Measurements from ENCODE around the gene DISP2. TPM values are rescaled to one million over a fixed set of nuclear protein-coding genes. Genes with fewer than 3 reads are reported as not detected.
A peak's percentile ranks its signal among the peaks of the same experiment; 100 is the strongest.

Gene DISP2
- polyA plus RNA-seq, 5 donors, result 1.1 to 3.3 (median 1.4) TPM

GRCh38 chr15:40421246-40422157 lies 63.5 kb downstream of the DISP2 start:
- peak in 1 of 2 donors; percentile 67 for DNase-seq

- no peak for DNase-seq
Observed at GRCh38 chr15:40424483-40425115, 66.6 kb downstream of the DISP2 start.

GRCh38 chr15:40425681-40426080 lies 67.7 kb downstream of the DISP2 start:
- no peak for DNase-seq

- no peak for DNase-seq
Observed at GRCh38 chr15:40427188-40427587, 69.2 kb downstream of the DISP2 start.

GRCh38 chr15:40428185-40428584 lies 70.2 kb downstream of the DISP2 start:
- DNase-seq, result no peak

Other genes with a start within 250 kb of the DISP2 start
- 10 to 100 TPM; 43.9 to 55.6 (median 44.3) TPM for gene BMF, start 249.3 kb upstream of the DISP2 start, polyA plus RNA-seq (ENCODE audit: insufficient read depth in 1 of 5, insufficient read length in 5 of 5, low replicate concordance in 1 of 5)
- 10 to 100 TPM; 19.0 to 58.1 (median 38.9) TPM for gene BUB1B, start 197.2 kb upstream of the DISP2 start, polyA plus RNA-seq (ENCODE audit: insufficient read depth in 1 of 5, insufficient read length in 5 of 5, low replicate concordance in 1 of 5)
- gene PAK6, start 119.2 kb upstream of the DISP2 start, polyA plus RNA-seq (ENCODE audit: insufficient read depth in 1 of 5, insufficient read length in 5 of 5, low replicate concordance in 1 of 5), result 1 to 10 TPM; 4.8 to 8.8 (median 6.0) TPM
- not detected for gene ANKRD63, start 75.2 kb upstream of the DISP2 start, polyA plus RNA-seq (ENCODE audit: insufficient read depth in 1 of 5, insufficient read length in 5 of 5, low replicate concordance in 1 of 5)
- 10 to 100 TPM; 10.1 to 20.7 (median 16.4) TPM for gene PLCB2, start 50.3 kb upstream of the DISP2 start, polyA plus RNA-seq (ENCODE audit: insufficient read depth in 1 of 5, insufficient read length in 5 of 5, low replicate concordance in 1 of 5)
- 10 to 100 TPM; 20.8 to 26.1 (median 22.0) TPM for gene INAFM2, start 34.5 kb upstream of the DISP2 start, polyA plus RNA-seq (ENCODE audit: insufficient read depth in 1 of 5, insufficient read length in 5 of 5, low replicate concordance in 1 of 5)
- gene CCDC9B, start 17.3 kb upstream of the DISP2 start, polyA plus RNA-seq (ENCODE audit: insufficient read depth in 1 of 5, insufficient read length in 5 of 5, low replicate concordance in 1 of 5), result 1 to 10 TPM; 5.1 to 9.7 (median 6.2) TPM
- 1 to 10 TPM in 1 of 5 donors, not detected in 4; 1.8 TPM for gene PHGR1, start 7.2 kb upstream of the DISP2 start, polyA plus RNA-seq (ENCODE audit: insufficient read depth in 1 of 5, insufficient read length in 5 of 5, low replicate concordance in 1 of 5)
- 10 to 100 TPM; 22.7 to 48.8 (median 33.0) TPM for gene KNSTRN, start 24.5 kb downstream of the DISP2 start, polyA plus RNA-seq (ENCODE audit: insufficient read depth in 1 of 5, insufficient read length in 5 of 5, low replicate concordance in 1 of 5)
- gene IVD, start 47.6 kb downstream of the DISP2 start, polyA plus RNA-seq (ENCODE audit: insufficient read depth in 1 of 5, insufficient read length in 5 of 5, low replicate concordance in 1 of 5), result 100 to 1,000 TPM in 3 of 5 donors, 10 to 100 TPM in 2; 87.7 to 120 (median 113) TPM
- 10 to 100 TPM; 10.4 to 16.6 (median 13.5) TPM for gene BAHD1, start 82.7 kb downstream of the DISP2 start, polyA plus RNA-seq (ENCODE audit: insufficient read depth in 1 of 5, insufficient read length in 5 of 5, low replicate concordance in 1 of 5)
- 10 to 100 TPM; 31.6 to 48.8 (median 39.3) TPM for gene CHST14, start 112.8 kb downstream of the DISP2 start, polyA plus RNA-seq (ENCODE audit: insufficient read depth in 1 of 5, insufficient read length in 5 of 5, low replicate concordance in 1 of 5)
- 10 to 100 TPM; 24.9 to 31.4 (median 25.7) TPM for gene CCDC32, start 206.8 kb downstream of the DISP2 start, polyA plus RNA-seq (ENCODE audit: insufficient read depth in 1 of 5, insufficient read length in 5 of 5, low replicate concordance in 1 of 5)
- gene RPUSD2, start 211.1 kb downstream of the DISP2 start, polyA plus RNA-seq (ENCODE audit: insufficient read depth in 1 of 5, insufficient read length in 5 of 5, low replicate concordance in 1 of 5), result 10 to 100 TPM in 1 of 5 donors, 1 to 10 TPM in 4; 6.3 to 11.1 (median 7.9) TPM
- 10 to 100 TPM in 4 of 5 donors, 1 to 10 TPM in 1; 9.3 to 43.3 (median 19.7) TPM for gene KNL1, start 236.0 kb downstream of the DISP2 start, polyA plus RNA-seq (ENCODE audit: insufficient read depth in 1 of 5, insufficient read length in 5 of 5, low replicate concordance in 1 of 5)